Right lobe of liver (tissue), 6 donors: ENCODE data around the gene ADCY9. TPM values are rescaled to one million over a fixed set of nuclear protein-coding genes. Genes with fewer than 3 reads are reported as not detected.

ENCODE experiments used
- ATAC-seq, 4 donors: fragments of 200-7000 bp; cut with Tn5 transposase; one replicate each; pipeline ENCODE4 v1.9.1; 2020; ENCODE audit warnings: mild to moderate bottlenecking in 4 of 4, moderate library complexity in 4 of 4
- DNase-seq, 3 donors: peaks; one replicate each; pipeline ENCODE4 v3.0.0-alpha.2; 2020
- H3K27ac ChIP-seq, 3 donors: fragments of 200-600 bp; one replicate each; pipeline ENCODE4 v1.8.0; 2022
- H3K27me3 ChIP-seq, 2 donors: fragments of 200-600 bp; one replicate each; pipeline ENCODE4 v1.8.0; 2022
- H3K36me3 ChIP-seq, 4 donors: fragments of 200-600 bp; sonication (generic) in 1 of 4; one replicate each; pipeline versions ENCODE4 v1.5.1 to v1.8.0; 2017 to 2022; ENCODE audit warnings: control low read depth in 1 of 4
- H3K4me1 ChIP-seq, 4 donors: fragments of 200-600 bp; sonication (generic) in 1 of 4; one replicate each; pipeline versions ENCODE4 v1.5.1 to v1.8.0; 2017 to 2022; ENCODE audit warnings: control low read depth in 1 of 4
- H3K4me3 ChIP-seq, 3 donors: fragments of 200-600 bp; one replicate each; pipeline ENCODE4 v1.8.0; 2022
- H3K9me3 ChIP-seq, 4 donors: fragments of 200-600 bp; sonication (generic) in 1 of 4; one replicate each; pipeline versions ENCODE4 v1.5.1 to v1.8.0; 2017 to 2022; ENCODE audit warnings: control low read depth in 1 of 4
- POLR2A ChIP-seq: fragments of 450-650 bp; IDR thresholded peaks from one replicate; pipeline ENCODE4 v1.6.1; 2017; ENCODE audit warnings: antibody characterized with exemption, mild to moderate bottlenecking
- WGBS: methylation state at CpG from one replicate; pipeline ENCODE4 v1.1.6; 2018; ENCODE audit warnings: low coverage, low lambda C conversion rate; ENCODE audit not compliant: insufficient coverage; ENCODE audit errors: missing lambda C conversion rate; 5-methylcytosine and 5-hydroxymethylcytosine counted together
- intact Hi-C, 2 donors: fragments of 100-400 bp; cut with DNase I; formaldehyde crosslinking; loops; one replicate each; pipeline versions ENCODE4 v1.11.2 to v1.14.1; 2022
- total RNA-seq, 6 experiments: library from RNA; depleted of rRNA in 2 of 6; stranded (reverse); fragments of >200 nt in 2 of 6; fragmentation: NEBNext Ultra II Directional in 3 of 6; extraction: Animal tissue kit (Norgen Biotek cat#: 25700) in 3 of 6; gene quantifications; one replicate each; pipeline versions ENCODE4 v1.1.0 to v1.2.4, GENCODE V29; 2016 to 2023
- TF ChIP-seq, protein P1 (sequence below), 4 donors: fragments of 200-600 bp in 3 of 4; fragments of 450-650 bp in 1 of 4; IDR thresholded peaks; one replicate each; pipeline versions ENCODE4 v1.5.1 to v1.8.0; 2016 to 2022; ENCODE audit warnings: antibody characterized with exemption in 4 of 4, mild to moderate bottlenecking in 2 of 4
- donor health status: DM: no; HTN: yes; CAD: no.
- donor health status: DM: no; HTN: no; CAD: no.
- donor health status: DM: no; HTN: no; CAD: no.
- donor health status: DM: no; HTN: yes; CAD: no.
- donor health status: DM: no; HTN: yes; CAD: no.

The ADCY9 gene
- total RNA-seq, 6 experiments from 2014 or later = 17.3 to 41.5 (median 25.6) TPM

- H3K27ac ChIP-seq = peak overlapping the region in 1 of 3 donors; percentile 25
- DNase-seq = peak in 1 of 3 donors; percentile 49
- intact Hi-C loops = loop anchor here in 1 of 2 donors (10.0 kb wide), 1 partner anchor 47 kb away; the partner anchor contains the start of gene ADCY9
These were observed 48.8 kb downstream of the ADCY9 start for GRCh38 chr16:4067262-4068001.

DNA sequence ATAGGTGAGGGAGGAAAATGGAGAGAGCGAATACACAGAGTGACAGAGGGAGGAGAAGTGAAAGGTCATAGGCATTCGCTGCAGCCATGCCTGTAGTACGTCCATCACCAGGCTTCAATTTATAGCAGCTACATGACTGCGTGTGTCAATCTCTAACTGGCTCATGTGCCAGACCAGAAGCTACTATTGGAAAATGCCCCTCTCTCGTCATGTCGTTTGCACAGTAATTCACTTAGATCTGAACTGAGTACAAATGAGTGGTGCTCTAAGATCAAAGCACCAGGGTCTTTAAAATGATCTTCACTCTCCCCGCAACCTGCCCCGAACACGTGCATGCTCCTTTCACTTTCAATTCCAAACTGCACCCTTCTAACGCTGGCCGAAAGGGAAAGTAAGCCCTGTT is 51.3 kb downstream of the ADCY9 start:
- no peaks in the 10 kb centered on the region for H3K9me3 ChIP-seq
- H3K4me1 ChIP-seq = peaks cover 0 to 18% (median 8%) of the 10 kb centered on the region in 4 donors
- peak overlapping the region; percentile 36 to 77 (median 74) for H3K27ac ChIP-seq
- H3K4me3 ChIP-seq = peak overlapping the region; percentile 9 to 54 (median 47)
- intact Hi-C loops = loop anchor here in 1 of 2 donors (10.0 kb wide), 1 partner anchor 50 kb away; the partner anchor contains the start of gene ADCY9
- H3K36me3 ChIP-seq = no peaks in the 10 kb centered on the region
- ATAC-seq (peak; percentile 78 to 85 (median 81)), DNase-seq (peak in 1 of 3 donors; percentile 49)
- 31% methylated on average over 8 of the region's 11 CpGs for WGBS
- TF ChIP-seq, protein P1, sequence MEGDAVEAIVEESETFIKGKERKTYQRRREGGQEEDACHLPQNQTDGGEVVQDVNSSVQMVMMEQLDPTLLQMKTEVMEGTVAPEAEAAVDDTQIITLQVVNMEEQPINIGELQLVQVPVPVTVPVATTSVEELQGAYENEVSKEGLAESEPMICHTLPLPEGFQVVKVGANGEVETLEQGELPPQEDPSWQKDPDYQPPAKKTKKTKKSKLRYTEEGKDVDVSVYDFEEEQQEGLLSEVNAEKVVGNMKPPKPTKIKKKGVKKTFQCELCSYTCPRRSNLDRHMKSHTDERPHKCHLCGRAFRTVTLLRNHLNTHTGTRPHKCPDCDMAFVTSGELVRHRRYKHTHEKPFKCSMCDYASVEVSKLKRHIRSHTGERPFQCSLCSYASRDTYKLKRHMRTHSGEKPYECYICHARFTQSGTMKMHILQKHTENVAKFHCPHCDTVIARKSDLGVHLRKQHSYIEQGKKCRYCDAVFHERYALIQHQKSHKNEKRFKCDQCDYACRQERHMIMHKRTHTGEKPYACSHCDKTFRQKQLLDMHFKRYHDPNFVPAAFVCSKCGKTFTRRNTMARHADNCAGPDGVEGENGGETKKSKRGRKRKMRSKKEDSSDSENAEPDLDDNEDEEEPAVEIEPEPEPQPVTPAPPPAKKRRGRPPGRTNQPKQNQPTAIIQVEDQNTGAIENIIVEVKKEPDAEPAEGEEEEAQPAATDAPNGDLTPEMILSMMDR (IDR thresholded peaks at IDR 0.05) = no peak
- no peak for TF ChIP-seq POLR2A
- no peaks in the 10 kb centered on the region for H3K27me3 ChIP-seq

More at GRCh38 chr16:4067262-4068001, 48.8 kb downstream of the ADCY9 start:
- peak; percentile 62 to 82 (median 80) for ATAC-seq
- Histone ChIP-seq H3K4me1 (peaks cover 0 to 27% (median 11%) of the 10 kb centered on the region in 4 donors), H3K36me3 (no peaks in the 10 kb centered on the region), H3K9me3 (no peaks in the 10 kb centered on the region), H3K27me3 (no peaks in the 10 kb centered on the region), H3K4me3 (no peak overlapping the region)
- TF ChIP-seq POLR2A = no peak
- TF ChIP-seq, protein P1 (IDR thresholded peaks at IDR 0.05) = no peak
- WGBS = 23% methylated on average over 6 of the region's 6 CpGs

GRCh38 chr16:4062212-4062802 is 53.9 kb downstream of the ADCY9 start:
- H3K4me1 ChIP-seq = peaks cover 0 to 12% (median 3%) of the 10 kb centered on the region in 4 donors
- H3K27ac ChIP-seq = no peak overlapping the region
- ATAC-seq (no peak), DNase-seq (no peak)
- no peak overlapping the region for H3K4me3 ChIP-seq
- H3K9me3 ChIP-seq = no peaks in the 10 kb centered on the region
- intact Hi-C loops = loop anchor here in 1 of 2 donors (10.0 kb wide), 1 partner anchor 52 kb away; the partner anchor contains the start of gene ADCY9
- H3K27me3 ChIP-seq = no peaks in the 10 kb centered on the region
- TF ChIP-seq, protein P1 (IDR thresholded peaks at IDR 0.05) = no peak
- no peak for TF ChIP-seq POLR2A
- no peaks in the 10 kb centered on the region for H3K36me3 ChIP-seq

DNA sequence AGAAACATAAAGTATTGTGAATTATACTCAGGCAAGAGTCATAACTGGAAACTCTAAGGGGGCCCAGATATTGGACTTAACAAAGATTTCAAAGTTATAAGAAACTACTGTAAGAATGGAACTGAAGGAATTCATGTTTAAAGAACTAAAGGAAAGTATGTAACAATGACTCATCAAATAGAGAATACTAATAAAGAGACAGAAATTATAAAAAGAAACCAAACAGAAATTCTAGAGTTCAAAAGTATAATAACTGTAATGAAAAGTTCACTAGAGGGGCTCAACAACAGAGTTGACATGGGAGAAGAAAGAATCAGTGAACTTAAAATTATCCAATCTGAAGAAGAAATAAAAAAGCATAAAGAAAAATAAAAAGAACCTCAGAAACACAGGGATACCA is 55.4 kb downstream of the ADCY9 start:
- Histone ChIP-seq H3K9me3 (no peaks in the 10 kb centered on the region), H3K4me3 (no peak overlapping the region), H3K4me1 (peaks cover 0 to 10% (median 0%) of the 10 kb centered on the region in 4 donors), H3K36me3 (no peaks in the 10 kb centered on the region), H3K27me3 (no peaks in the 10 kb centered on the region), H3K27ac (no peak overlapping the region)
- no peak for TF ChIP-seq POLR2A
- TF ChIP-seq, protein P1 (IDR thresholded peaks at IDR 0.05) = no peak
- no peak for DNase-seq
- ATAC-seq = no peak
- intact Hi-C loops = loop anchor here in 1 of 2 donors (10.0 kb wide), 1 partner anchor 54 kb away; the partner anchor contains the start of gene ADCY9
